Spleen (tissue), 7 donors: Measurements from ENCODE around the gene FBN3.

Experiments used
- CTCF ChIP-seq, 11 experiments: fragments of 200-600 bp in 7 of 11; fragments of 450-650 bp in 4 of 11; sonication (generic) in 4 of 11; IDR thresholded peaks in 8 of 11; conservative IDR thresholded peaks in 3 of 11; 1 replicate in 7 of 11; 2 replicates in 4 of 11; pipeline versions ENCODE4 v1.4.0 to v1.8.0; 2016 to 2021; ENCODE audit warnings: antibody characterized with exemption in 11 of 11, inconsistent platforms in 4 of 11, mild to moderate bottlenecking in 1 of 11
- POLR2AphosphoS5 ChIP-seq, 3 donors: sonication (generic); formaldehyde crosslinking; IDR thresholded peaks; one replicate each; pipeline ENCODE4 v1.5.1; 2017; ENCODE audit warnings: antibody characterized with exemption in 3 of 3
- donor health status: DM: no; HTN: no; CAD: no; lungs with moderate emphysema.
- donor health status: DM: no; HTN: no; CAD: no.
- donor health status: DM: no; HTN: no; CAD: no.

- TF ChIP-seq POLR2AphosphoS5 (IDR thresholded peaks at IDR 0.05) (no peak), CTCF (IDR thresholded peaks at IDR 0.05 in 8 of 11, conservative IDR thresholded peaks at IDR 0.05 in 3 of 11) (no peak)
These were observed 43.9 kb downstream of the FBN3 start for GRCh38 chr19:8105471-8105870.
